ENCODE measurements around the gene THBS1.

DNA sequence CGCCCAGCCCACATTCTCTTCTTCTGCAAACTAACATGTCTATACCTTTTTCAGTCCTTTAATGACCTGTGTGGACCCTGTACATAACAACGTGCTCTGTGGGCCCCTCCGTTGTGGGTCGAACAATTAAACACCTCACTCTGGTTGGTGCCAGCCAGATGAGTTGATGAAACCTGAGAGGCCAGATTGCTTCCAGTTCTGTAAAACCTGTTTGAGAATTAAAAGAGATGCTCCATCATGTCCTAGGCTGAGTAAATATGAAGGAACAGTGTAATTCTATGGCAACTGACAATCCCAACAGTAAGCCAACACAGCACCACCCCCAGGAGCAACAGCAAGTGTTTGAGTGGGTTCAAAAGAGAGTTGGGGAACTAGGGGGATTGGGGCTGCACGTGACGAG is 5.7 kb upstream of the THBS1 start:
- TF ChIP-seq, protein P1, sequence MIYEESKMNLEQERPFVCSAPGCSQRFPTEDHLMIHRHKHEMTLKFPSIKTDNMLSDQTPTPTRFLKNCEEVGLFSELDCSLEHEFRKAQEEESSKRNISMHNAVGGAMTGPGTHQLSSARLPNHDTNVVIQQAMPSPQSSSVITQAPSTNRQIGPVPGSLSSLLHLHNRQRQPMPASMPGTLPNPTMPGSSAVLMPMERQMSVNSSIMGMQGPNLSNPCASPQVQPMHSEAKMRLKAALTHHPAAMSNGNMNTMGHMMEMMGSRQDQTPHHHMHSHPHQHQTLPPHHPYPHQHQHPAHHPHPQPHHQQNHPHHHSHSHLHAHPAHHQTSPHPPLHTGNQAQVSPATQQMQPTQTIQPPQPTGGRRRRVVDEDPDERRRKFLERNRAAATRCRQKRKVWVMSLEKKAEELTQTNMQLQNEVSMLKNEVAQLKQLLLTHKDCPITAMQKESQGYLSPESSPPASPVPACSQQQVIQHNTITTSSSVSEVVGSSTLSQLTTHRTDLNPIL (CRISPR knock-in tag; IDR thresholded peaks at IDR 0.05; ENCODE audit: low read depth) = no peak
- no peak for TF ChIP-seq ZFP3 (CRISPR knock-in tag; IDR thresholded peaks at IDR 0.05)
- TF ChIP-seq RARB (CRISPR knock-in tag; IDR thresholded peaks at IDR 0.05) = no peak
- TF ChIP-seq, protein P2, sequence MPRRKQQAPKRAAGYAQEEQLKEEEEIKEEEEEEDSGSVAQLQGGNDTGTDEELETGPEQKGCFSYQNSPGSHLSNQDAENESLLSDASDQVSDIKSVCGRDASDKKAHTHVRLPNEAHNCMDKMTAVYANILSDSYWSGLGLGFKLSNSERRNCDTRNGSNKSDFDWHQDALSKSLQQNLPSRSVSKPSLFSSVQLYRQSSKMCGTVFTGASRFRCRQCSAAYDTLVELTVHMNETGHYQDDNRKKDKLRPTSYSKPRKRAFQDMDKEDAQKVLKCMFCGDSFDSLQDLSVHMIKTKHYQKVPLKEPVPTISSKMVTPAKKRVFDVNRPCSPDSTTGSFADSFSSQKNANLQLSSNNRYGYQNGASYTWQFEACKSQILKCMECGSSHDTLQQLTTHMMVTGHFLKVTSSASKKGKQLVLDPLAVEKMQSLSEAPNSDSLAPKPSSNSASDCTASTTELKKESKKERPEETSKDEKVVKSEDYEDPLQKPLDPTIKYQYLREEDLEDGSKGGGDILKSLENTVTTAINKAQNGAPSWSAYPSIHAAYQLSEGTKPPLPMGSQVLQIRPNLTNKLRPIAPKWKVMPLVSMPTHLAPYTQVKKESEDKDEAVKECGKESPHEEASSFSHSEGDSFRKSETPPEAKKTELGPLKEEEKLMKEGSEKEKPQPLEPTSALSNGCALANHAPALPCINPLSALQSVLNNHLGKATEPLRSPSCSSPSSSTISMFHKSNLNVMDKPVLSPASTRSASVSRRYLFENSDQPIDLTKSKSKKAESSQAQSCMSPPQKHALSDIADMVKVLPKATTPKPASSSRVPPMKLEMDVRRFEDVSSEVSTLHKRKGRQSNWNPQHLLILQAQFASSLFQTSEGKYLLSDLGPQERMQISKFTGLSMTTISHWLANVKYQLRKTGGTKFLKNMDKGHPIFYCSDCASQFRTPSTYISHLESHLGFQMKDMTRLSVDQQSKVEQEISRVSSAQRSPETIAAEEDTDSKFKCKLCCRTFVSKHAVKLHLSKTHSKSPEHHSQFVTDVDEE (CRISPR knock-in tag; IDR thresholded peaks at IDR 0.05) = no peak
- TF ChIP-seq, protein P3, sequence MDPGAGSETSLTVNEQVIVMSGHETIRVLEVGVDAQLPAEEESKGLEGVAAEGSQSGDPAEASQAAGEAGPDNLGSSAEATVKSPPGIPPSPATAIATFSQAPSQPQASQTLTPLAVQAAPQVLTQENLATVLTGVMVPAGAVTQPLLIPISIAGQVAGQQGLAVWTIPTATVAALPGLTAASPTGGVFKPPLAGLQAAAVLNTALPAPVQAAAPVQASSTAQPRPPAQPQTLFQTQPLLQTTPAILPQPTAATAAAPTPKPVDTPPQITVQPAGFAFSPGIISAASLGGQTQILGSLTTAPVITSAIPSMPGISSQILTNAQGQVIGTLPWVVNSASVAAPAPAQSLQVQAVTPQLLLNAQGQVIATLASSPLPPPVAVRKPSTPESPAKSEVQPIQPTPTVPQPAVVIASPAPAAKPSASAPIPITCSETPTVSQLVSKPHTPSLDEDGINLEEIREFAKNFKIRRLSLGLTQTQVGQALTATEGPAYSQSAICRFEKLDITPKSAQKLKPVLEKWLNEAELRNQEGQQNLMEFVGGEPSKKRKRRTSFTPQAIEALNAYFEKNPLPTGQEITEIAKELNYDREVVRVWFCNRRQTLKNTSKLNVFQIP (CRISPR knock-in tag; IDR thresholded peaks at IDR 0.05; ENCODE audit: borderline replicate concordance, low read depth) = no peak
- no peak for TF ChIP-seq ZNF8 (CRISPR knock-in tag; IDR thresholded peaks at IDR 0.05)
- TF ChIP-seq, protein P4, sequence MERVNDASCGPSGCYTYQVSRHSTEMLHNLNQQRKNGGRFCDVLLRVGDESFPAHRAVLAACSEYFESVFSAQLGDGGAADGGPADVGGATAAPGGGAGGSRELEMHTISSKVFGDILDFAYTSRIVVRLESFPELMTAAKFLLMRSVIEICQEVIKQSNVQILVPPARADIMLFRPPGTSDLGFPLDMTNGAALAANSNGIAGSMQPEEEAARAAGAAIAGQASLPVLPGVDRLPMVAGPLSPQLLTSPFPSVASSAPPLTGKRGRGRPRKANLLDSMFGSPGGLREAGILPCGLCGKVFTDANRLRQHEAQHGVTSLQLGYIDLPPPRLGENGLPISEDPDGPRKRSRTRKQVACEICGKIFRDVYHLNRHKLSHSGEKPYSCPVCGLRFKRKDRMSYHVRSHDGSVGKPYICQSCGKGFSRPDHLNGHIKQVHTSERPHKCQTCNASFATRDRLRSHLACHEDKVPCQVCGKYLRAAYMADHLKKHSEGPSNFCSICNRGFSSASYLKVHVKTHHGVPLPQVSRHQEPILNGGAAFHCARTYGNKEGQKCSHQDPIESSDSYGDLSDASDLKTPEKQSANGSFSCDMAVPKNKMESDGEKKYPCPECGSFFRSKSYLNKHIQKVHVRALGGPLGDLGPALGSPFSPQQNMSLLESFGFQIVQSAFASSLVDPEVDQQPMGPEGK (CRISPR knock-in tag; IDR thresholded peaks at IDR 0.05; ENCODE audit: borderline replicate concordance) = no peak

All from SK-N-SH treated with all-trans-retinoic acid at 6 μM for 48 hours (cell line).